Sciatic nerve (tissue), 2 donors: Measurements from ENCODE around the gene TBCCD1. TPM values are rescaled to one million over a fixed set of nuclear protein-coding genes. Genes with fewer than 3 reads are reported as not detected.
"Not testable (repeated sequence)": the region's sequence is repeated elsewhere in the genome, so short reads cannot be mapped to it uniquely, and the experiment has no call there.

ENCODE experiments used
- ATAC-seq: fragments of 200-7000 bp; cut with Tn5 transposase; one replicate; pipeline ENCODE4 v1.9.1; 2020; ENCODE audit warnings: mild to moderate bottlenecking, moderate library complexity
- DNase-seq: peaks from one replicate; pipeline ENCODE4 v3.0.0-alpha.2; 2020; ENCODE audit warnings: low spot score
- intact Hi-C: fragments of 100-400 bp; cut with DNase I; formaldehyde crosslinking; loops from one replicate; pipeline ENCODE4 v1.14.2; 2022
- total RNA-seq: library from RNA; stranded (reverse); fragmentation: NEBNext Ultra II Directional; extraction: Animal tissue kit (Norgen Biotek cat#: 25700); gene quantifications from one replicate; pipeline ENCODE4 v1.2.1, GENCODE V29; 2021
- donor health status: DM: no; HTN: no; CAD: no.
- donor health status: DM: no; HTN: no; CAD: no.

Gene TBCCD1
- total RNA-seq, 1 donor from 2014 or later, result 12.9 TPM

- ATAC-seq (peak; percentile 98), DNase-seq (peak; percentile 99)
- intact Hi-C loops, result no loop called here
Measured at GRCh38 chr3:186570096-186570940, 3.2 kb upstream of the TBCCD1 start, which contains the start of gene DNAJB11. TSS of gene DNAJB11 (plus strand) at chr3:186570720. CDS start at chr3:186570898, 178 bp downstream.

GRCh38 chr3:186569779-186570095 is 2.6 kb upstream of the TBCCD1 start:
- ATAC-seq, result no peak
- no peak for DNase-seq
- intact Hi-C loops, result no loop called here

- ATAC-seq, DNase-seq, intact Hi-C loops: not testable (repeated sequence)
Measured at GRCh38 chr3:186569361-186569760, 2.2 kb upstream of the TBCCD1 start.

GRCh38 chr3:186566772-186567071 is 417 bp downstream of the TBCCD1 start:
- intact Hi-C loops, result no loop called here
- ATAC-seq, result no peak

GRCh38 chr3:186564586-186564985 is 2.6 kb downstream of the TBCCD1 start:
- intact Hi-C loops, result no loop called here
- DNase-seq (no peak), ATAC-seq (no peak)

More at GRCh38 chr3:186566772-186567071, 417 bp downstream of the TBCCD1 start:
- DNase-seq, result no peak

GRCh38 chr3:186552408-186553031 is 14.6 kb downstream of the TBCCD1 start:
- ATAC-seq (no peak), DNase-seq (no peak)
- intact Hi-C loops, result no loop called here

- DNase-seq (no peak), ATAC-seq (no peak)
- intact Hi-C loops, result no loop called here
Measured at GRCh38 chr3:186551387-186551786, 15.8 kb downstream of the TBCCD1 start.

- DNase-seq (no peak), ATAC-seq (no peak)
- intact Hi-C loops, result no loop called here
Measured at GRCh38 chr3:186549497-186549896, 17.6 kb downstream of the TBCCD1 start.

- no peak for DNase-seq
- ATAC-seq, result no peak
- intact Hi-C loops, result no loop called here
Measured at GRCh38 chr3:186544281-186544680, 22.9 kb downstream of the TBCCD1 start, which contains the start of gene CRYGS. TSS of gene CRYGS (minus strand) at chr3:186544380. CDS start at chr3:186544326, 54 bp downstream.

GRCh38 chr3:186540835-186541226 is 26.3 kb downstream of the TBCCD1 start:
- ATAC-seq, result no peak
- no peak for DNase-seq
- intact Hi-C loops, result no loop called here

GRCh38 chr3:186540221-186540834 is 26.8 kb downstream of the TBCCD1 start:
- peak; percentile 86 for ATAC-seq
- DNase-seq, result peak; percentile 82
- intact Hi-C loops, result no loop called here

- ATAC-seq, result no peak
- intact Hi-C loops, result loop anchor here (5.0 to 10.0 kb wide), 2 partner anchors 284 to 561 kb away; no protein-coding TSS in a partner anchor
- no peak for DNase-seq
Measured at GRCh38 chr3:186538779-186539178, 28.4 kb downstream of the TBCCD1 start.

GRCh38 chr3:186536883-186537844 is 30.0 kb downstream of the TBCCD1 start:
- intact Hi-C loops, result loop anchor here (5.0 to 10.0 kb wide), 2 partner anchors 282 to 560 kb away; no protein-coding TSS in a partner anchor

GRCh38 chr3:186534113-186534669 is 32.9 kb downstream of the TBCCD1 start:
- DNase-seq, result no peak
- intact Hi-C loops, result loop anchor here (10.0 kb wide), 1 partner anchor 279 kb away; no protein-coding TSS in a partner anchor
- ATAC-seq, result peak; percentile 81

More at GRCh38 chr3:186536883-186537844, 30.0 kb downstream of the TBCCD1 start:
- DNase-seq (no peak), ATAC-seq (no peak)

GRCh38 chr3:186532598-186533072 is 34.5 kb downstream of the TBCCD1 start:
- intact Hi-C loops, result loop anchor here (10.0 kb wide), 1 partner anchor 278 kb away; no protein-coding TSS in a partner anchor
- DNase-seq (no peak), ATAC-seq (peak; percentile 50)

- DNase-seq, ATAC-seq: not testable (repeated sequence)
- intact Hi-C loops, result loop anchor here (10.0 kb wide), 1 partner anchor 277 kb away; no protein-coding TSS in a partner anchor
Measured at GRCh38 chr3:186531694-186532093, 35.4 kb downstream of the TBCCD1 start.

- ATAC-seq, result no peak
- DNase-seq, result no peak
- intact Hi-C loops, result loop anchor here (10.0 kb wide), 1 partner anchor 276 kb away; no protein-coding TSS in a partner anchor
Measured at GRCh38 chr3:186530415-186530814, 36.7 kb downstream of the TBCCD1 start.
